CD4-positive, alpha-beta T cell treated with Interleukin-12 subunit alpha and Interleukin-12 subunit beta, for 1 hour (primary cell): Measurements from ENCODE around the gene TLR8.

Experiments
- DNase-seq: peaks from one replicate; pipeline ENCODE4 v3.0.0-alpha.2; 2020

TLR8 gene

DNA sequence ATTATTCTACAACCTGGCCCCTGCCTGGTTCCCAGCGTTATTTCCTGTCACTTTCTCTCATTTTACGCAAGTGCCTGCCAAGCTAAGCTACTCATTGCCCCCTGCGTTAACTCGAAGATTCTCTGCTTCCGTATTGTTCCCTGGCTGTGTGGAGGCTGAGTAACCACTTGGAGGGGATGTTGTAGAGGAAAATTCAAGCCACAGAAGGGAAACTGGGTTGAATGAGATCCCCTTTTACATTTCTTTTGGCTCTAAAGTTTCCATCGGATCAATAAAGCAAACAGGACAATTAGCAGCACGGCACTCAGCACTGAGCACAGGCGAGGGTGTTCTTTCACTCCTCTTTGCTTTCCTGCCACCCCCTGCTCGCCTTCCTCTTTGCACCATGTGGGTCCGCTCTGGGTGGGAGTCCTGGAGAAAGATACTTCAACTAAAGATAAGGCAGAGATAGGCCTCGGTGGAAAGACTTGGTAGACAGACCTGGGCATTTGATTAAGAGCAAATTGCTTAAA lies 64.3 kb downstream of the TLR8 start:
- peak; percentile 80 for DNase-seq

DNA sequence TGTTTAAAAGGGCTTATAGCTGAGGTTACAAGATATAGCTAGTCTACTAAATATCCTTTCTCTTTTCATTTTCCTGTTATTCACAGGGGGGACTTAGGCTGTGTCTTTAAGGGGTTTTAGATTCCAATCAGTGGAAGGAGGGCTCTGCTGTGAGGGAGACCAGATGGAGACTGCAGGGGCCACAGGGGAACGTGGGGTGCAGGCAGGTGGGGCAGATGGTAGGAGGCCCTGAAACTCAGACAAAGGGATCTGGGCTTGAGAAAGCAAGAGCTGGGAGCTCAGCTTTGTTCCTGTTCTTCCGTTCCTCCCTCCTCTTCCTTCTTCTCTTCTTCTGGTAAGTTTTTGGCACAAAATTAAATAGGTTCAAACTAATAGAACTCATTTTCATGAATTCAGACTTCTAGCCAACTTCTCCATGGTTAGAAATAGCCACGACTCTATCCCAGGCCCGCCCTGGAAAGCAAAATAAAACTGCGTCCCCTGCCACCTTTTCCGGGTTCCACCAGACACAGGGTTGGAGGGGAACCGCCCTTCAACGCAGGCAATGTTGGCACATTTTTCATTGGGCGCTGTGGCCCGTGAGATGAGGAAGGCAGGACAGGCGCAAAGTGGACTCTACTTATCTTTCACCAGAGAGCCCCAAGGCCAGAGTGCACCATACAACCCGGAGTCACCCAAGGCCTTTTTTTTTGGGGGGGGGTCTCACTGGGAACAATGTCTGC lies 65.0 kb downstream of the TLR8 start:
- no peak for DNase-seq

DNA sequence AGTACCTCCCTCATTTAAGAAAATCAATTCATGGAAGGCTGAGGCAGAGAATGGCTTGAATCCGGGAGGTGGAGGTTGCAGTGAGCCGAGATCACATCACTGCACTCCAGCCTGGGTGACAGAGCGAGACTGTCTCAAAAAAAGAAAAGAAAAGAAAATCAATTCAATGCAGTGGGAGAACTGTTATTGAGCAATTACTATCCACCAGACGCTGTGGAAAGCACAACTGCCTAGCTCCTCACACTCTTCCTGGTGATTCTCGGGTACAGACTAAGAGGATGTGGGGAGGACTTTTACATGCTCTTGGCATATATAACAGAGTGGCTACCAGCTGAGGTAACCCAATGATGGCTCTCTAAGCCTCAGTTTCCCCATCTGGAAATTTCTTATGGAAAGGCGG lies 65.8 kb downstream of the TLR8 start:
- DNase-seq, result no peak
